Neural progenitor cell (in vitro differentiated cells): ENCODE results near the gene LMX1B.

Experiments used
- EZH2 ChIP-seq: fragments of 200-600 bp; sonication (generic); IDR thresholded peaks from 2 replicates; pipeline ENCODE4 v1.6.1; 2017; ENCODE audit warnings: antibody characterized with exemption, mild to moderate bottlenecking, moderate library complexity
- TF ChIP-seq, protein P1 (sequence below): fragments of 200-600 bp; sonication (generic); IDR thresholded peaks from 2 replicates; pipeline ENCODE4 v1.5.1; 2017; ENCODE audit warnings: antibody characterized with exemption, mild to moderate bottlenecking

DNA sequence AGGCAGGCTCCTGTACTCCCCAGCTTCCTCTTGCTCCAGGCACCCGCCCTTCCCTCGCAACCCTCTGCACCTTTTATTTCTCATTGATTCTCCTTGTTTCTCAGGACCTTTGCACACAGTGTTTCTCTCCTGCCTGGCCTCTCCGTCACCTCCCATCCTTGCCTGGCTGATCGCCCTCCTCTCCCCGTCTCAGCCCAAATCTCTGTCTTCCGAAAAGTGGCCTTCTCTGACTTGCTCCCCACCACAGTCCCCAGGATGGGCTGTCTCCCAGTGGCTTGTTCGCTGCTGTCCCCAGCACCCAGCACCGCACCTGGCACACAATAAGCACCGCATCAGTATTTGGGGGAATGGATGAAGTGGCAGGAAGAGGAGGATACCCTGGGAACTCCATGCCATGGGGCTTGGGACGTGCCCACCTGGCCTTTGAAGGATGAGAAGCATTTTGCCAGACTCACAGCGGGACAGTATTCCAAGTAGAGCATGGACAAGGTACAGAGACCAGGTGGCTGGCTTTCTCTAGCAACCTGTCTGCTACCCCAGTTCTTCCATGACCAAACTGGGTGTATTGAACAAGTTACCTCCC, 62.5 kb downstream of the LMX1B start:
- TF ChIP-seq, protein P1, sequence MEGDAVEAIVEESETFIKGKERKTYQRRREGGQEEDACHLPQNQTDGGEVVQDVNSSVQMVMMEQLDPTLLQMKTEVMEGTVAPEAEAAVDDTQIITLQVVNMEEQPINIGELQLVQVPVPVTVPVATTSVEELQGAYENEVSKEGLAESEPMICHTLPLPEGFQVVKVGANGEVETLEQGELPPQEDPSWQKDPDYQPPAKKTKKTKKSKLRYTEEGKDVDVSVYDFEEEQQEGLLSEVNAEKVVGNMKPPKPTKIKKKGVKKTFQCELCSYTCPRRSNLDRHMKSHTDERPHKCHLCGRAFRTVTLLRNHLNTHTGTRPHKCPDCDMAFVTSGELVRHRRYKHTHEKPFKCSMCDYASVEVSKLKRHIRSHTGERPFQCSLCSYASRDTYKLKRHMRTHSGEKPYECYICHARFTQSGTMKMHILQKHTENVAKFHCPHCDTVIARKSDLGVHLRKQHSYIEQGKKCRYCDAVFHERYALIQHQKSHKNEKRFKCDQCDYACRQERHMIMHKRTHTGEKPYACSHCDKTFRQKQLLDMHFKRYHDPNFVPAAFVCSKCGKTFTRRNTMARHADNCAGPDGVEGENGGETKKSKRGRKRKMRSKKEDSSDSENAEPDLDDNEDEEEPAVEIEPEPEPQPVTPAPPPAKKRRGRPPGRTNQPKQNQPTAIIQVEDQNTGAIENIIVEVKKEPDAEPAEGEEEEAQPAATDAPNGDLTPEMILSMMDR, result no peak
- TF ChIP-seq EZH2, result no peak
